CD4-positive, alpha-beta memory T cell (primary cell): ENCODE measurements around the gene MRPS34. TPM values are rescaled to one million over a fixed set of nuclear protein-coding genes. Genes with fewer than 3 reads are reported as not detected.

Source experiments
- CTCF ChIA-PET: fragments of 350-600 bp; sonication (Branson Sonifier 250); formaldehyde crosslinking; loops from one replicate; lab custom pipeline; 2021; ENCODE audit warnings: inconsistent platforms; ENCODE audit not compliant: partially characterized antibody; lab: Charles Lee
- POLR2A ChIA-PET: fragments of 350-600 bp; sonication (Branson Sonifier 250); formaldehyde crosslinking; loops from one replicate; lab custom pipeline; 2021; ENCODE audit not compliant: partially characterized antibody; lab: Charles Lee
- DNase-seq, 5 donors: peaks; one replicate each; pipeline versions ENCODE4 v3.0.0 to v3.0.0-alpha.2; 2020 to 2022; ENCODE audit warnings: mixed read lengths in 1 of 5
- H3K27ac ChIP-seq: one replicate; pipeline ENCODE4 v1.7.0; 2013; ENCODE audit warnings: low read depth, low read length
- H3K27me3 ChIP-seq: 2 replicates; pipeline ENCODE4 v1.7.0; 2013; ENCODE audit warnings: mild to moderate bottlenecking, low read length, moderate library complexity; ENCODE audit not compliant: insufficient read depth
- H3K36me3 ChIP-seq: 2 replicates; pipeline ENCODE4 v1.7.0; 2013; ENCODE audit warnings: mild to moderate bottlenecking, low read length, moderate library complexity; ENCODE audit not compliant: insufficient read depth
- H3K4me1 ChIP-seq: 2 replicates; pipeline ENCODE4 v1.7.0; 2013; ENCODE audit warnings: mild to moderate bottlenecking, low read length, moderate library complexity; ENCODE audit not compliant: insufficient read depth
- H3K4me3 ChIP-seq, 2 donors: one replicate each; pipeline ENCODE4 v1.7.0; 2013; ENCODE audit warnings: low read length in 2 of 2, mild to moderate bottlenecking in 1 of 2
- H3K9me3 ChIP-seq, 2 donors: one replicate each; pipeline ENCODE4 v1.7.0; 2013; ENCODE audit warnings: low read length in 2 of 2, control low read depth in 1 of 2; ENCODE audit not compliant: control insufficient read depth in 1 of 2
- H3K27ac Mint-ChIP-seq, 7 donors: one replicate each; pipeline ENCODE4 v1.8.0; 2020 to 2021; ENCODE audit warnings: mixed read lengths in 7 of 7, mild to moderate bottlenecking in 6 of 7, inconsistent platforms in 3 of 7, moderate library complexity in 3 of 7
- H3K27me3 Mint-ChIP-seq, 2 donors: one replicate each; pipeline ENCODE4 v1.8.0; 2020 to 2021; ENCODE audit warnings: mixed read lengths in 2 of 2
- H3K36me3 Mint-ChIP-seq, 2 donors: one replicate each; pipeline ENCODE4 v1.8.0; 2020 to 2021; ENCODE audit warnings: mixed read lengths in 2 of 2, inconsistent platforms in 1 of 2, mild to moderate bottlenecking in 1 of 2
- H3K4me1 Mint-ChIP-seq, 4 donors: one replicate each; pipeline ENCODE4 v1.8.0; 2020 to 2021; ENCODE audit warnings: mixed read lengths in 4 of 4, mild to moderate bottlenecking in 1 of 4
- H3K4me3 Mint-ChIP-seq, 8 donors: one replicate each; pipeline ENCODE4 v1.8.0; 2020 to 2021; ENCODE audit warnings: mixed read lengths in 8 of 8, mild to moderate bottlenecking in 7 of 8, moderate library complexity in 6 of 8, inconsistent platforms in 3 of 8
- H3K9me3 Mint-ChIP-seq, 8 donors: one replicate each; pipeline ENCODE4 v1.8.0; 2020 to 2021; ENCODE audit warnings: mixed read lengths in 8 of 8, mild to moderate bottlenecking in 5 of 8, inconsistent platforms in 3 of 8, moderate library complexity in 1 of 8
- intact Hi-C: fragments of 100-400 bp; cut with micrococcal nuclease; formaldehyde crosslinking; loops from one replicate; pipeline ENCODE4 v1.15.1; 2023
- polyA plus RNA-seq, 2 donors: library from polyadenylated mRNA; unstranded; fragments of 300-500 nt; fragmentation: Illumina TruSeq; gene quantifications; one replicate each; pipeline ENCODE4 v1.2.3, GENCODE V29; 2021
- total RNA-seq, 2 experiments: library from RNA; stranded (reverse); gene quantifications; one replicate each; pipeline ENCODE4 v1.2.3, GENCODE V29; 2021

MRPS34 gene
- total and polyA plus RNA-seq, 4 experiments from 2014 or later, result 57.6 to 151 (median 103) TPM

- no peak overlapping the region for H3K4me3 ChIP-seq
- ChIA-PET POLR2A (interaction anchor here (0.6 kb wide), 1 partner anchor 53 kb away, joined by 3 read pairs; no protein-coding TSS in a partner anchor), CTCF (no interaction called here)
- DNase-seq, result no peak
- no peaks in the 10 kb centered on the region for H3K9me3 ChIP-seq
- no peaks in the 10 kb centered on the region for H3K4me1 ChIP-seq
- H3K4me3 Mint-ChIP-seq, result no peak overlapping the region
- no peaks in the 10 kb centered on the region for H3K27me3 ChIP-seq
- H3K27ac Mint-ChIP-seq, result no peak overlapping the region
- intact Hi-C loops, result no loop called here
- no peaks in the 10 kb centered on the region for H3K4me1 Mint-ChIP-seq
- H3K27me3 Mint-ChIP-seq, result no peaks in the 10 kb centered on the region
- H3K27ac ChIP-seq, result no peak overlapping the region
- H3K36me3 Mint-ChIP-seq, result peaks cover 27 to 52% of the 10 kb centered on the region in 2 donors
- H3K9me3 Mint-ChIP-seq, result no peaks in the 10 kb centered on the region
- H3K36me3 ChIP-seq, result peaks cover 61% of the 10 kb centered on the region
Measured at GRCh38 chr16:1747934-1748333, 25.0 kb downstream of the MRPS34 start.

DNA sequence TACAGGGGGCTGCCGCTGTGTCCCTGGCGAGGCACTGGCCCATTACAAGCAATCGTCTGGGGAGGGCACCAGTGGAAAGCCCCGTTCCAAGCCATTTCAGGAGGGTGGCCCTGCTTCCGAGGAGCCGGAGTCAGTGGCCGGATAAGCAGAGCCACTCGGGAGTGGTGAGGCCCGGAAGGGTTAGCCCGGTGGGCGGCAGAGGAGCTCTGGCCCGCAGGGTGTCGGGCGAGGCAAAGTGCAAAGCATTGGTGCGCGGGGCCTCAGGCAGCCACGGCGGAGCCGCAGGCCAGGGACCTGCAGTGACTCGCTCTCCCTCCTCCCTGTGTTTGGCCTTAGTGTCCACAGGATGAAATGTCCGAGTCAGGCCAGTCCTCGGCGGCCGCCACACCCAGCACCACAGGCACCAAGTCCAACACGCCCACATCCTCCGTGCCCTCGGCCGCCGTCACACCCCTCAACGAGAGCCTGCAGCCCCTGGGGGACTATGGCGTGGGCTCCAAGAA, 26.2 kb downstream of the MRPS34 start:
- DNase-seq, result peak in 1 of 5 donors; percentile 35
- Mint-ChIP-seq H3K9me3 (no peaks in the 10 kb centered on the region), H3K27me3 (no peaks in the 10 kb centered on the region), H3K4me1 (no peaks in the 10 kb centered on the region), H3K27ac (no peak overlapping the region), H3K36me3 (peaks cover 24 to 45% of the 10 kb centered on the region in 2 donors), H3K4me3 (no peak overlapping the region)
- Histone ChIP-seq H3K27me3 (no peaks in the 10 kb centered on the region), H3K9me3 (no peaks in the 10 kb centered on the region), H3K27ac (no peak overlapping the region), H3K4me1 (no peaks in the 10 kb centered on the region), H3K36me3 (peaks cover 53% of the 10 kb centered on the region), H3K4me3 (no peak overlapping the region)
- CTCF ChIA-PET, result no interaction called here
- intact Hi-C loops, result no loop called here
- POLR2A ChIA-PET, result interaction anchor here (1.3 kb wide), 1 partner anchor 25 kb away, joined by 7 read pairs; the partner anchor contains the start of gene NME3

DNA sequence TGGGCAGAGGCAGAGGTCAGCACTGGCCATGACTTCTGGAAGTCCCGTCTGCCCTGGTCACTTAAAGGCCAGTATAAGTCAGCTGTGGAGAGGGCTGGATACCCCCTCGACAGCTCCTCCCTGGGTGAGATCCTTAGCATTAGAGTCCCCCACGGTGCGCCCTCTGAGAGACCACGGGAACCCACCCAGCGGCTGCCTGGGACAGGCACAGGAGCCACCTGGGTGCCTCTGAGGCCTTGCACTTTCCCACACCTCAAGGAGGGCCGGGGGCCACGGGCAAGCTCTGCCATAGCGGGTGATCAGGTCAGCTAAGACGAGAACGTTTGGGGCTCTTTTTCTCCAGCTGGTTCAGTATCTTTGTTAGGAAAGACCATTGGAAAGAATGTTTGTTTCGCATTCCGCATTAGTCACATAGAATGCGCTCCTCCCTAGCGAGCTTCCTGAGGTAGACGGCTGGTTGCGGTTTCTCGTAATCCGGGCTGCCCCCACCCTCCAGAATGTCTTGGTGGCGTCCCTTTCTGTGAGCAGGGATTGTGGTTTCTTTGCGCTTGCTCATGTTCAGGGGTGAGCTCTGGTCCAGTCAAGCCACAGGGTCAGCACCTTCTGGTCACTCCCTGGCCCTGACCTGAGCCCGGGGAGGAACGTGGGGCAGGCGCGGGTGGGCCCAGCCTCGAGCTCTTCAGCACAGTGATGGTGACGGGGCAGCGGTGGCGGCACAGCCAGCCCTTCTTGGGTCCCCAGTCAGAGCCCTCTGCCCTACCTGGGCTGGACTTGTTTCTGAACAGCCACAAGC, 26.8 kb downstream of the MRPS34 start:
- Histone ChIP-seq H3K4me3 (no peak overlapping the region), H3K27ac (no peak overlapping the region), H3K27me3 (no peaks in the 10 kb centered on the region), H3K9me3 (no peaks in the 10 kb centered on the region), H3K36me3 (peaks cover 48% of the 10 kb centered on the region), H3K4me1 (no peaks in the 10 kb centered on the region)
- H3K36me3 Mint-ChIP-seq, result peaks cover 19 to 40% of the 10 kb centered on the region in 2 donors
- peak in 1 of 5 donors; percentile 9 for DNase-seq
- intact Hi-C loops, result no loop called here
- H3K27me3 Mint-ChIP-seq, result no peaks in the 10 kb centered on the region
- no peaks in the 10 kb centered on the region for H3K4me1 Mint-ChIP-seq
- no peak overlapping the region for H3K4me3 Mint-ChIP-seq
- H3K27ac Mint-ChIP-seq, result peak overlapping the region in 1 of 7 donors; percentile 17
- CTCF ChIA-PET, result no interaction called here
- H3K9me3 Mint-ChIP-seq, result no peaks in the 10 kb centered on the region
- POLR2A ChIA-PET, result interaction anchor here (1.3 kb wide), 1 partner anchor 25 kb away, joined by 7 read pairs; the partner anchor contains the start of gene NME3

DNA sequence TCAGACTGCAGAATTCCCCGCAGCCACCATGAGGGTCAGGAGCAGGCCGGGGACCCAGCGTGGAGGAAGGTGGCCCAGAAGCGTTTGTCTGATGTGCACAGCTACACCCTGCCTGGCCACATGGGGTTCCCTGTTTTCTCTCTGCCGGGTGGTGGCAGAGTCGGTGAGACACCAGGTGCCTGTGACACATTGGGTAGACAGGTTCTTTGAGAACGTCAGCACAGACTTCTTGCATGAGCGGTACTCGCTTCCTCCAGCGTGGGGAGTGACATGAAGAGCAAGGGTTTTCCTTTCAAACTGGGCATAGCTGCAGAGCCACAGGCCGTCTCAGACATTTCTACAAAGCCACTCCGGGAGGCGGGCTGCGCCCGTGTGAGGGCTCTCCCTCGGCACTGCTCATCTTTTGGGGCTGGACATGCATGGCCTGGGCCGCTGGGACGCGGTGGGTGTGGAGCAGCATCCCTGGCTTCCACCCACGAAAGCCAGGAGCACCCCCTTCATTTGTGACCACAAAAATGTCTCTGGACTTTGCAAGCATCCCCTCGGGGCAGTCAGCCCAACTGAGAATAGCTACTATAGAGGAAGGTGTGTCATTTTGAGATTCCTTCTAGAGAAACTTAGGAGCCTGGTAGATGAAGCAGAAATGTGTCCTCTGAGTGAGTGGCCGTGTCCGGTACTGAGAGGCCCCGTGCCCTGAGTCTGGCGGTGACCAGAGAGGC, 27.6 kb downstream of the MRPS34 start:
- DNase-seq, result peak in 1 of 5 donors; percentile 9
- Mint-ChIP-seq H3K27ac (no peak overlapping the region), H3K4me1 (no peaks in the 10 kb centered on the region), H3K9me3 (no peaks in the 10 kb centered on the region), H3K36me3 (peaks cover 19 to 40% of the 10 kb centered on the region in 2 donors), H3K4me3 (no peak overlapping the region), H3K27me3 (no peaks in the 10 kb centered on the region)
- H3K4me1 ChIP-seq, result no peaks in the 10 kb centered on the region
- no peak overlapping the region for H3K27ac ChIP-seq
- no peaks in the 10 kb centered on the region for H3K27me3 ChIP-seq
- H3K4me3 ChIP-seq, result no peak overlapping the region
- peaks cover 51% of the 10 kb centered on the region for H3K36me3 ChIP-seq
- H3K9me3 ChIP-seq, result no peaks in the 10 kb centered on the region
- ChIA-PET POLR2A (interaction anchor here (1.3 kb wide), 1 partner anchor 26 kb away, joined by 7 read pairs; the partner anchor contains the start of gene NME3), CTCF (no interaction called here)
- intact Hi-C loops, result no loop called here

- H3K9me3 Mint-ChIP-seq, result no peaks in the 10 kb centered on the region
- POLR2A ChIA-PET, result no interaction called here
- H3K4me1 Mint-ChIP-seq, result no peaks in the 10 kb centered on the region
- peaks cover 19 to 39% of the 10 kb centered on the region in 2 donors for H3K36me3 Mint-ChIP-seq
- intact Hi-C loops, result loop anchor here (5.0 kb wide), 1 partner anchor 77 kb away; no protein-coding TSS in a partner anchor
- Histone ChIP-seq H3K27ac (no peak overlapping the region), H3K4me1 (no peaks in the 10 kb centered on the region), H3K36me3 (peaks cover 47% of the 10 kb centered on the region), H3K9me3 (no peaks in the 10 kb centered on the region), H3K4me3 (no peak overlapping the region), H3K27me3 (no peaks in the 10 kb centered on the region)
- CTCF ChIA-PET, result no interaction called here
- H3K27ac Mint-ChIP-seq, result peak overlapping the region in 3 of 7 donors; percentile 12 to 61 (median 37)
- peak in 1 of 5 donors; percentile 6 for DNase-seq
- no peaks in the 10 kb centered on the region for H3K27me3 Mint-ChIP-seq
- H3K4me3 Mint-ChIP-seq, result no peak overlapping the region
Measured at GRCh38 chr16:1744338-1744840, 28.5 kb downstream of the MRPS34 start.

DNA sequence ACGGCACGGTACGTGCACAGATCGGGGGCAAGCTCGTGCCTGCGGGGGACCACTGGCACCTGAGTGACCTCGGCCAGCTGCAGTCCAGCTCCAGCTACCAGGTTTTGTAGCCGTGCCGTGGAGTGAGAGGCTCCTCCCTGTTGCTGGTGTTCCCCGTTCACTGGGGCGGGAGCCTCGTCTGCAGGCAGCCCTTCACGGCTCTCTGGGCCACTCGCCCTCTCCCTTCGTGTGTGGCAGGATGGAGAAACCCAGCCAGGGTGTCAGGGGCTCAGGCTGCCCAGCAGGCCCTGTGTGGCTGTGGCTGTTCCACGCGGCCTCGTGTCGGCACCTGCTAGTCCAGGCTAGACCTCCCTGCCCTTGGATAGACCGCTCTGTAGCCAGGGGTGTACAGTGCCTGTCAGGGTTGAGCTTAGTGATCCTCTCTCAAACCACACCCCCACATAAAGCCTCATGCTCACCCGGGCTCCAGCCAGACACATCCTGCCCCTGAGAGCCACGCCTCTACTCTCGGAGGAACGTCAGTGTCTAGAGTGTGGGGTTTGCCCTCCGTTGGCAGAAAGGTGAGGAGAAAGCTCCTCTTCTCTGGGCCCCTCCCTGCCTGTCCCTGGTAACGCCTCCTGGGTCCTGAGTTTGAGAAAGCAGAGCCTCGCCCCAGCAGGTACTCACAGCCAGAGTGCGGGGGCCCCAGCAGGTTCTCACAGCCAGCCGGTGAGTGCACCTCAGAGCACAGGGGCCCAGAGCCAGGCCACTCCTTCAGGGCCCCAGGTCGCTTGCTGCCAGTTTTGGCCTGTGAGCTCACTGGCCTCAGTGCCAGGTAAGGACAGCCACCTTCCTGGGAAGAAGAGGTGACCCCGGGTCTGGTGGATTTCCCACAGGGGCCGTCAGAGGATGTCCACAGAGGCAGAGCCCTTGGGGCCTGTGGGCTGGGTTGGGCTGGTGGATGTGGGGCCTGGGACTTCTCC, 29.3 kb downstream of the MRPS34 start:
- H3K36me3 ChIP-seq, result peaks cover 40% of the 10 kb centered on the region
- Mint-ChIP-seq H3K4me3 (no peak overlapping the region), H3K27ac (peak overlapping the region in 2 of 7 donors; percentile 10 to 12), H3K27me3 (no peaks in the 10 kb centered on the region), H3K36me3 (peaks cover 15 to 33% of the 10 kb centered on the region in 2 donors), H3K4me1 (no peaks in the 10 kb centered on the region), H3K9me3 (no peaks in the 10 kb centered on the region)
- ChIA-PET POLR2A (no interaction called here), CTCF (no interaction called here)
- H3K9me3 ChIP-seq, result no peaks in the 10 kb centered on the region
- DNase-seq, result peak in 1 of 5 donors; percentile 21
- intact Hi-C loops, result loop anchor here (5.0 kb wide), 1 partner anchor 76 kb away; no protein-coding TSS in a partner anchor
- H3K27me3 ChIP-seq, result no peaks in the 10 kb centered on the region
- H3K4me1 ChIP-seq, result no peaks in the 10 kb centered on the region
- no peak overlapping the region for H3K27ac ChIP-seq
- H3K4me3 ChIP-seq, result no peak overlapping the region
